ENCODE data around the gene ELMO1.

ELMO1 gene

GRCh38 chr7:37112218-37112617 lies 336.4 kb downstream of the ELMO1 start:
- no peak for DNase-seq

GRCh38 chr7:37111459-37111858 lies 337.2 kb downstream of the ELMO1 start:
- DNase-seq: no peak

GRCh38 chr7:37110660-37111424 lies 337.8 kb downstream of the ELMO1 start:
- no peak for DNase-seq

- peak in 2 of 3 donors; percentile 15 to 18 for DNase-seq
These were observed 338.8 kb downstream of the ELMO1 start for GRCh38 chr7:37109843-37110242.

GRCh38 chr7:37109016-37109683 lies 339.5 kb downstream of the ELMO1 start:
- DNase-seq: no peak

- peak in 1 of 3 donors; percentile 21 for DNase-seq
These were observed 340.0 kb downstream of the ELMO1 start for GRCh38 chr7:37108615-37109014.

- no peak for DNase-seq
These were observed 341.5 kb downstream of the ELMO1 start for GRCh38 chr7:37107047-37107750.

- no peak for DNase-seq
These were observed 342.9 kb downstream of the ELMO1 start for GRCh38 chr7:37105762-37106161.

GRCh38 chr7:37104822-37105518 lies 343.7 kb downstream of the ELMO1 start:
- DNase-seq: no peak

GRCh38 chr7:37102518-37103137 lies 346.0 kb downstream of the ELMO1 start:
- DNase-seq: no peak

GRCh38 chr7:37100735-37101331 lies 347.8 kb downstream of the ELMO1 start:
- DNase-seq: peak in 2 of 3 donors; percentile 10 to 20

- DNase-seq: no peak
These were observed 349.9 kb downstream of the ELMO1 start for GRCh38 chr7:37098762-37099161.

GRCh38 chr7:37097983-37098382 lies 350.7 kb downstream of the ELMO1 start:
- DNase-seq: no peak

GRCh38 chr7:37097276-37097675 lies 351.4 kb downstream of the ELMO1 start:
- no peak for DNase-seq

GRCh38 chr7:37096341-37096740 lies 352.3 kb downstream of the ELMO1 start:
- DNase-seq: no peak

- no peak for DNase-seq
These were observed 353.5 kb downstream of the ELMO1 start for GRCh38 chr7:37095122-37095521.

- DNase-seq: no peak
These were observed 355.4 kb downstream of the ELMO1 start for GRCh38 chr7:37093257-37093656.

- peak; percentile 86 to 96 (median 94) for DNase-seq
These were observed 356.1 kb downstream of the ELMO1 start for GRCh38 chr7:37092548-37092947.

- DNase-seq: no peak
These were observed 358.7 kb downstream of the ELMO1 start for GRCh38 chr7:37089972-37090371.

GRCh38 chr7:37085600-37085999 lies 363.1 kb downstream of the ELMO1 start:
- no peak for DNase-seq

GRCh38 chr7:37084303-37084702 lies 364.4 kb downstream of the ELMO1 start:
- DNase-seq: no peak
